H1 (cell line): ENCODE results near the gene LINC01488. TPM values are rescaled to one million over a fixed set of nuclear protein-coding genes. Genes with fewer than 3 reads are reported as not detected.

Source experiments
- EZH2 ChIP-seq: fragments of 200-600 bp; sonication (generic); IDR thresholded peaks from 2 replicates; pipeline ENCODE4 v1.7.1; 2012; ENCODE audit warnings: low read depth, mild to moderate bottlenecking, moderate library complexity, low read length, inconsistent platforms; ENCODE audit not compliant: severe bottlenecking
- JUN ChIP-seq: IDR thresholded peaks from 2 replicates; pipeline ENCODE4 v1.6.1; 2011; ENCODE audit warnings: low read depth, mild to moderate bottlenecking, improper control_type of control experiment, low read length
- JUND ChIP-seq: IDR thresholded peaks from 2 replicates; pipeline ENCODE4 v1.6.1; 2011; ENCODE audit warnings: mild to moderate bottlenecking, improper control_type of control experiment, low read length
- MAFK ChIP-seq: IDR thresholded peaks from 2 replicates; pipeline ENCODE4 v1.6.1; 2012; ENCODE audit warnings: low read depth, mild to moderate bottlenecking, improper control_type of control experiment, low read length
- polyA plus RNA-seq, 7 experiments: library from polyadenylated mRNA; depleted of rRNA in 3 of 7; stranded (reverse) in 5 of 7; unstranded in 2 of 7; fragments of >200 nt in 5 of 7; fragments of 200-250 nt in 2 of 7; gene quantifications; 1 replicate in 5 of 7; 2 replicates in 1 of 7; 4 replicates in 1 of 7; pipeline versions ENCODE4 v1.2.1 to v1.2.3, GENCODE V29; 2011 to 2013; ENCODE audit warnings: missing spikeins in 2 of 7, mixed read lengths in 2 of 7
- total RNA-seq: library from RNA; stranded (reverse); fragmentation: NEBNext Ultra II Directional; extraction: Animal tissue kit (Norgen Biotek cat#: 25700); gene quantifications from 2 replicates; pipeline ENCODE4 v1.2.1, GENCODE V29; 2021
- TF ChIP-seq, protein P1 (sequence below): IDR thresholded peaks from 2 replicates; pipeline ENCODE4 v1.6.1; 2012; ENCODE audit warnings: inconsistent platforms

Gene LINC01488
- total and polyA plus RNA-seq, 2 of the 8 experiments (the other 6 are each of a cell fraction or from before 2014, with no cell fraction given), result not detected

DNA sequence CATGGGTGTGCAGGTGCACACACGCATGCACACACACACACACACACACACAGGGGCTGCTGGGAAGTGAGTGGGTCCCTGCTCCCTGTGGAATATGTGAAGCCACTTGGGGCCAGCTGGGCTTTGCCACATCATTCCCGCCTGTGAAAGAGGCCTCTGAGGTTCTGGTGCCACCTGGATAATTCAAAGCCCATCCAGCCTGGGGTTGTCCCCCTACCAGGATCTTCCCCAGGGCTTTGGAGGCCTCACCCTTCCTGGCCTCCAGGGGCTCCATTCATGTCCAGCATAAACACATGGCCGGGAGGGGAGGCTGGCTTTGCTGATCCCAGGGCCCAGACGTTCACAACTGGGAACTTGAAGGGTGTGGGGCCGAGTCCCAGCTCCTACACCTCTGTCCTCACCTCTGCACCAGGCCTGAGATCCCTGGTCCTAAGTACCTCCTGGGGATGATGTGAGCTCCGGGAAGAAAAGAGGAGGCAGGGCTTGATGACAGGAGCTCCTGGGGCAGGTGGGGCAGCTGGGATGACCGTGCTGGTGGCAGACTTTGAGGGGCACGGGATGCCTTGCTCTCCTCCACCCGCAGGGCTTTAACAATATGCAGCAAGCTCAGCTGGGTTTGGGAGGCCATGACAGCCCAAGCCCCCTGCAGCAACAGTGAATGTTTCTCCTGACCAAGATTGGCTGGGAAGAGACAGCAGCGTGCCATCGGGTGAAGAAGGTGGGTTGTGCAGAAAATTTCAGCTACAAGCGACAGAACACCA, 14.2 kb downstream of the LINC01488 start (continued):
- TF ChIP-seq EZH2 (no peak), JUN (no peak), JUND (no peak), MAFK (no peak)
- TF ChIP-seq, protein P1, sequence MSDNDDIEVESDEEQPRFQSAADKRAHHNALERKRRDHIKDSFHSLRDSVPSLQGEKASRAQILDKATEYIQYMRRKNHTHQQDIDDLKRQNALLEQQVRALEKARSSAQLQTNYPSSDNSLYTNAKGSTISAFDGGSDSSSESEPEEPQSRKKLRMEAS, result no peak
